ENCODE data around the gene ASPHD2.

Gene ASPHD2

GRCh38 chr22:26417406-26417805, 11.7 kb upstream of the ASPHD2 start:
- POLR2A ChIA-PET = interaction anchor here (1.4 kb wide), 1 partner anchor 11 kb away, joined by 7 read pairs; no protein-coding TSS in a partner anchor
- CTCF ChIA-PET = interaction anchor here (0.9 to 4.5 kb wide), 5 partner anchors 12 to 44 kb away, joined by 3 to 39 read pairs (median 3); no protein-coding TSS in a partner anchor

GRCh38 chr22:26418620-26419019, 10.4 kb upstream of the ASPHD2 start:
- TF ChIP-seq, protein P1, sequence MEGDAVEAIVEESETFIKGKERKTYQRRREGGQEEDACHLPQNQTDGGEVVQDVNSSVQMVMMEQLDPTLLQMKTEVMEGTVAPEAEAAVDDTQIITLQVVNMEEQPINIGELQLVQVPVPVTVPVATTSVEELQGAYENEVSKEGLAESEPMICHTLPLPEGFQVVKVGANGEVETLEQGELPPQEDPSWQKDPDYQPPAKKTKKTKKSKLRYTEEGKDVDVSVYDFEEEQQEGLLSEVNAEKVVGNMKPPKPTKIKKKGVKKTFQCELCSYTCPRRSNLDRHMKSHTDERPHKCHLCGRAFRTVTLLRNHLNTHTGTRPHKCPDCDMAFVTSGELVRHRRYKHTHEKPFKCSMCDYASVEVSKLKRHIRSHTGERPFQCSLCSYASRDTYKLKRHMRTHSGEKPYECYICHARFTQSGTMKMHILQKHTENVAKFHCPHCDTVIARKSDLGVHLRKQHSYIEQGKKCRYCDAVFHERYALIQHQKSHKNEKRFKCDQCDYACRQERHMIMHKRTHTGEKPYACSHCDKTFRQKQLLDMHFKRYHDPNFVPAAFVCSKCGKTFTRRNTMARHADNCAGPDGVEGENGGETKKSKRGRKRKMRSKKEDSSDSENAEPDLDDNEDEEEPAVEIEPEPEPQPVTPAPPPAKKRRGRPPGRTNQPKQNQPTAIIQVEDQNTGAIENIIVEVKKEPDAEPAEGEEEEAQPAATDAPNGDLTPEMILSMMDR (IDR thresholded peaks at IDR 0.05; ENCODE audit: insufficient read depth, low read length, missing control alignments) = no peak
- H3K4me3 ChIP-seq (ENCODE audit: low read depth, low read length) = no peak overlapping the region
- ChIA-PET POLR2A (no interaction called here), CTCF (interaction anchor here (0.8 to 4.3 kb wide), 2 partner anchors 42 to 47 kb away, joined by 3 to 24 read pairs; no protein-coding TSS in a partner anchor)
- no peak for DNase-seq (ENCODE audit: low read depth, low spot score)

More at GRCh38 chr22:26417406-26417805, 11.7 kb upstream of the ASPHD2 start:
- no peak for DNase-seq (ENCODE audit: low read depth, low spot score)
- no peak overlapping the region for H3K4me3 ChIP-seq (ENCODE audit: low read depth, low read length)
- TF ChIP-seq, protein P1 (IDR thresholded peaks at IDR 0.05; ENCODE audit: insufficient read depth, low read length, missing control alignments) = no peak

GRCh38 chr22:26426924-26427323, 2.1 kb upstream of the ASPHD2 start:
- CTCF ChIA-PET = no interaction called here
- DNase-seq (ENCODE audit: low read depth, low spot score) = no peak
- POLR2A ChIA-PET = no interaction called here
- no peak overlapping the region for H3K4me3 ChIP-seq (ENCODE audit: low read depth, low read length)
- TF ChIP-seq, protein P1 (IDR thresholded peaks at IDR 0.05; ENCODE audit: insufficient read depth, low read length, missing control alignments) = no peak

DNA sequence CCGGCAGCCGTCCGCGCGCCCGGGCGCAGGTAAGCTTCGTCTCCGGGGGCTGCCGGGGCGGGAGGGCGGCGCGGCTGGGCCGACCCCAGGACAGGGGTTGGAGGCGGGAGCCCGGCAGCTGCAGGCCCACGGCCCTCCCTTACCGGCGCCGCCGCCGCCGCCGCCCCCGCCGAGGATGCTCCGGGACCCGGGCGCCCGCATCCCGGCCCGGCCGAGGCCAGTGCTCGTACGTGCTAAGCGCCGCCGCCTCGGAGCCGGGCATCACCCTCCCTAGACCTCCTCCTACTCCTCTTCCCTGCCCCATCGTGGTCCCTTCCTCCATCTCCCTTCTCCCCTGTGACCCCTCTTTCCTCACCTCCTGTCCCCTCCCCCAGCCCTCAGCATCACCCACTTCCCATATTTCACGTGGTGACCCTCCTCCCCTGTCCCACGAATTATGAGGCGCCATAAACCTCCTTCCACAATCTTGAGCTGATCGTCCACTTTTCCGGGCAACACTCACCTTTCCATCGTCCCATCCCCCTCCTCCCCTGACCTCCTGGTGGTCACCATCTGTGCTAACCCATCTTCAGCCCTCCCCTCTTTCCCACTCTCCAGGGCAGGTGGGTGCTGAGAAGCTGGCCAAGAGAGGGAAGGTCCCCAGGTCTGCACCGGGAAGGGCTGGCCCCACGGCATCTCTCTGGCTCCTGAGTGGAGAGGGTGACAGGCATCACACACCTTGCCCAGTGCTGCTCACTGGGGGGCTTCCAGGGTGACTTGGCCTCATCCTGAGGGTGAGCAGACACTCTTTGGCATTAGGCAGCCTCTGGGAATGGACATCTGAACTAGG, 612 bp downstream of the ASPHD2 start:
- CTCF ChIA-PET = interaction anchor here (1.4 to 3.9 kb wide), 5 partner anchors 12 to 64 kb away, joined by 3 to 26 read pairs (median 5); no protein-coding TSS in a partner anchor
- POLR2A ChIA-PET = no interaction called here
- peak overlapping the region; percentile 69 for H3K4me3 ChIP-seq (ENCODE audit: low read depth, low read length)
- TF ChIP-seq, protein P1 (IDR thresholded peaks at IDR 0.05; ENCODE audit: insufficient read depth, low read length, missing control alignments) = no peak
- DNase-seq (ENCODE audit: low read depth, low spot score) = no peak

DNA sequence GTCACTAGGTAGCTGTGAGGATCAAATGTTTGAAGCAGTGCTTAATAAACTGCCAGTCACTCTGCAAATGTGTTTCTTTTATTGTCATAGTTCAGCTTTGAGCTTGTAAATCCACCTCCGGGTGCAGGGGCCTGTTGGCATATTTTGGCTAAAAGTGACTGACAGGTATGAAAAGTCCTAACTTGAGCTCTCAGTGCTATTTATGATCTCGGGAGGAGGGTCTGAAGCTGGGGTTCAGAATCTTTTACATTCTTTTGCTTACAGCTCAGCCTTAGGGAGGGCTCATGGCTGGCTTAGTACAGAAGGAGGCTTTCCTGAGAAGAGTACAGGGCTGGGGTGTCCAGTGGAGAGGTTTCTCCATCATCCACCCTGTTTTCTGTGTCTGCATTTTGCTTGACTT, 1.5 kb downstream of the ASPHD2 start:
- TF ChIP-seq, protein P1 (IDR thresholded peaks at IDR 0.05; ENCODE audit: insufficient read depth, low read length, missing control alignments) = no peak
- ChIA-PET CTCF (interaction anchor here (1.0 to 3.9 kb wide), 8 partner anchors 11 to 65 kb away, joined by 3 to 26 read pairs (median 4); no protein-coding TSS in a partner anchor), POLR2A (no interaction called here)
- no peak for DNase-seq (ENCODE audit: low read depth, low spot score)
- H3K4me3 ChIP-seq (ENCODE audit: low read depth, low read length) = no peak overlapping the region

GRCh38 chr22:26431261-26431995, 2.4 kb downstream of the ASPHD2 start:
- H3K4me3 ChIP-seq (ENCODE audit: low read depth, low read length) = no peak overlapping the region
- CTCF ChIA-PET = interaction anchor here (0.8 to 3.9 kb wide), 10 partner anchors 10 to 65 kb away, joined by 3 to 26 read pairs (median 4); no protein-coding TSS in a partner anchor
- no peak for DNase-seq (ENCODE audit: low read depth, low spot score)
- POLR2A ChIA-PET = no interaction called here
- TF ChIP-seq, protein P1 (IDR thresholded peaks at IDR 0.05; ENCODE audit: insufficient read depth, low read length, missing control alignments) = no peak
